ENCODE results near the gene ARHGAP10.

Gene ARHGAP10

GRCh38 chr4:147839663-147840062, 107.8 kb downstream of the ARHGAP10 start:
- no peak for DNase-seq (ENCODE audit: low spot score in 2 of 2)
- H3K36me3 Mint-ChIP-seq, result peaks cover 1% of the 10 kb centered on the region
- no peak overlapping the region for H3K27ac Mint-ChIP-seq

GRCh38 chr4:147840838-147841738, 109.2 kb downstream of the ARHGAP10 start:
- DNase-seq (ENCODE audit: low spot score in 2 of 2) (no peak), ATAC-seq (ENCODE audit: low read depth) (no peak)
- no peaks in the 10 kb centered on the region for H3K36me3 Mint-ChIP-seq
- no peaks in the 10 kb centered on the region for H3K9me3 Mint-ChIP-seq
- no peak overlapping the region for H3K4me3 Mint-ChIP-seq
- H3K4me1 Mint-ChIP-seq, result no peaks in the 10 kb centered on the region
- peaks cover 1% of the 10 kb centered on the region for H3K27me3 Mint-ChIP-seq
- no peak overlapping the region for H3K27ac Mint-ChIP-seq

More at GRCh38 chr4:147839663-147840062, 107.8 kb downstream of the ARHGAP10 start:
- H3K4me1 Mint-ChIP-seq, result no peaks in the 10 kb centered on the region
- peaks cover 1% of the 10 kb centered on the region for H3K9me3 Mint-ChIP-seq
- no peak for ATAC-seq (ENCODE audit: low read depth)
- H3K27me3 Mint-ChIP-seq, result peaks cover 3% of the 10 kb centered on the region
- H3K4me3 Mint-ChIP-seq, result no peak overlapping the region

- no peak overlapping the region for H3K27ac Mint-ChIP-seq
- DNase-seq (ENCODE audit: low spot score in 2 of 2), result no peak
These were observed 110.7 kb downstream of the ARHGAP10 start for GRCh38 chr4:147842573-147842972.

GRCh38 chr4:147843162-147843561, 111.3 kb downstream of the ARHGAP10 start:
- H3K27ac Mint-ChIP-seq, result no peak overlapping the region
- ATAC-seq (ENCODE audit: low read depth), result no peak
- H3K4me3 Mint-ChIP-seq, result no peak overlapping the region

More at GRCh38 chr4:147842573-147842972, 110.7 kb downstream of the ARHGAP10 start:
- no peaks in the 10 kb centered on the region for H3K36me3 Mint-ChIP-seq
- no peaks in the 10 kb centered on the region for H3K9me3 Mint-ChIP-seq
- H3K4me1 Mint-ChIP-seq, result no peaks in the 10 kb centered on the region
- peaks cover 1% of the 10 kb centered on the region for H3K27me3 Mint-ChIP-seq
- no peak for ATAC-seq (ENCODE audit: low read depth)
- no peak overlapping the region for H3K4me3 Mint-ChIP-seq

GRCh38 chr4:147844781-147845180, 112.9 kb downstream of the ARHGAP10 start:
- DNase-seq (ENCODE audit: low spot score in 2 of 2), result no peak
- Mint-ChIP-seq H3K36me3 (no peaks in the 10 kb centered on the region), H3K4me1 (no peaks in the 10 kb centered on the region), H3K27me3 (peaks cover 3% of the 10 kb centered on the region), H3K4me3 (no peak overlapping the region), H3K27ac (no peak overlapping the region), H3K9me3 (no peaks in the 10 kb centered on the region)
- no peak for ATAC-seq (ENCODE audit: low read depth)

More at GRCh38 chr4:147843162-147843561, 111.3 kb downstream of the ARHGAP10 start:
- DNase-seq (ENCODE audit: low spot score in 2 of 2), result no peak
- Mint-ChIP-seq H3K36me3 (no peaks in the 10 kb centered on the region), H3K4me1 (no peaks in the 10 kb centered on the region), H3K9me3 (no peaks in the 10 kb centered on the region), H3K27me3 (peaks cover 1% of the 10 kb centered on the region)

GRCh38 chr4:147846318-147847155, 114.6 kb downstream of the ARHGAP10 start:
- ATAC-seq (ENCODE audit: low read depth), result no peak
- no peaks in the 10 kb centered on the region for H3K9me3 Mint-ChIP-seq
- no peak overlapping the region for H3K4me3 Mint-ChIP-seq
- H3K4me1 Mint-ChIP-seq, result no peaks in the 10 kb centered on the region
- DNase-seq (ENCODE audit: low spot score in 2 of 2), result no peak
- H3K36me3 Mint-ChIP-seq, result no peaks in the 10 kb centered on the region
- H3K27me3 Mint-ChIP-seq, result peaks cover 3% of the 10 kb centered on the region
- H3K27ac Mint-ChIP-seq, result no peak overlapping the region

DNA sequence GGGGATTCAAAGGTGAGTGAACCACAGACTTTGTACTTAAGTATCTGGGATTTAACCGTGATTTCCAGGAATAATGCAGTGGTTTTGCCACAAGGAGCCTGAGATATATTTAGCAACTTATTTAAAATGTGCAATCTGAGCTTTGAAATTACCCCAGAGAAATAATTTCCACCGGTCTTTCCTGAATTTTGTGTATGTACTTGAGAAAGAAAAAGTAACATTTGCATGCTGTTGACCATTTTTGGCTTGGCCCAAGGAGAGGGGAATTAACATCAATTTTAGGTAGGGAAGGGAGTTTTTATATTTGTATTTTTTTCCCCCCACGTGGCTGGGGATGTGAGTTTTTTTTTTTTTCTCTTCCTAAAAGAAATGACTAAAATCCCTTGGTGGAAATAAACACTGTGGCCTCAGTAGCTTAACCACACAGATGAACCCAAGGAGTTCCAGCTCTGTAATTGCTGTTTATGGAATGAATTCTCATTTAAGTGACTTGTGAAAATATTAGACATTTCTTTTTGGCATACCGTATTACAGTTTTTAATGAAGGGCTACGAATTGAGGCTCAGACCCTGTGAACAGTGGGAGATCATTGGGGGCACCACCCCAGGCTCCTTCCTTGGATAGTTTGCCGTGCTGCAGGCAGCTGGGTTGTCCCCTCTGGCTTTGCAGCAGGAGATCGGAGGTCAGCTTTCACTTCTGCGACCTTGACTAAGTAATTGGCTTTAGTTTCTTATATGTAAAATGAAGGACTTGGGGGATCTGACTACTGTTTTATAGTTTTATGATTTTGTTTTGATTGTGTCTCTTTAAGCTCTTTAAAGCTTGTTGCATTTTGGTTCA, 116.1 kb downstream of the ARHGAP10 start:
- no peaks in the 10 kb centered on the region for H3K4me1 Mint-ChIP-seq
- H3K9me3 Mint-ChIP-seq, result no peaks in the 10 kb centered on the region
- H3K27ac Mint-ChIP-seq, result no peak overlapping the region
- H3K36me3 Mint-ChIP-seq, result no peaks in the 10 kb centered on the region
- H3K27me3 Mint-ChIP-seq, result peaks cover 3% of the 10 kb centered on the region
- DNase-seq (ENCODE audit: low spot score in 2 of 2) (no peak), ATAC-seq (ENCODE audit: low read depth) (no peak)
- no peak overlapping the region for H3K4me3 Mint-ChIP-seq

DNA sequence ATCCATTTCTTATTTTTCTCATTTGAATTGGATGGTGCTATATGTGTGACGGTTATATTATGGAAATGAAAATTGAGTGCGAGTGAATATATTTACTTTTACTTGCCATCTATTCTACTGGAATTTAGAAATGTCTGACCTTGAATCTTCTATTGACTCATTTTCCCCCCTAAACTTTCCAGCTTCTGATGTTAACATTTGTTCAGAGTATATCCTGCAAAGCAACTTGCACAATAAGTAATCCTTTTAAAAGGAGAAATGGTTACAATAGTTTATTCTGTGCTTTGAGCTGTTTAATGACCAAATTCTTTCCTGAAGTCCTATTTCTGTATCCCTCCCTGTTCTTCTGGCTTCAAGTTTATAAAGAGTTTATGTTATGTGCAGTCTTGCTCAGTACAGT, 116.7 kb downstream of the ARHGAP10 start:
- H3K4me1 Mint-ChIP-seq, result no peaks in the 10 kb centered on the region
- peaks cover 1% of the 10 kb centered on the region for H3K27me3 Mint-ChIP-seq
- H3K4me3 Mint-ChIP-seq, result no peak overlapping the region
- ATAC-seq (ENCODE audit: low read depth) (no peak), DNase-seq (ENCODE audit: low spot score in 2 of 2) (no peak)
- no peak overlapping the region for H3K27ac Mint-ChIP-seq
- H3K9me3 Mint-ChIP-seq, result no peaks in the 10 kb centered on the region
- no peaks in the 10 kb centered on the region for H3K36me3 Mint-ChIP-seq

DNA sequence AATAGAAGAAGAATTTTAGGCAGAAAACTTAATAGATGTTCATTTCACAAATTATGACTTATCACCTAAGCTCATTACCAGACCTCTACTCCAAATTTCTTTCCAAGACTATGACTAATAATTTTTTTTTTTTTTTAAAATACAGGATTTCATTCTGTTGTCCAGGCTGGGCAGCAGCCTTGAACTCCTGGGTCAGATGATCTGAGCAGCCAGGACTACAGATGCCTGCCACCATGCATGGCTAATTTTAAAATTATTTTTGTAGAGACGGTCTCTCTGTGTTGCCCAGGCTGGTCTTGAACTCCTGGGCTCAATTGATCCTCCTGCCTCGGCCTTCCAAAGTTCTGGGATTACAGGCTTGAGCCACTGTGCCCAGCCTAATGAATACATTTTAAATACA, 119.2 kb downstream of the ARHGAP10 start:
- H3K4me3 Mint-ChIP-seq, result no peak overlapping the region
- ATAC-seq (ENCODE audit: low read depth) (no peak), DNase-seq (ENCODE audit: low spot score in 2 of 2) (no peak)
- no peaks in the 10 kb centered on the region for H3K36me3 Mint-ChIP-seq
- H3K27ac Mint-ChIP-seq, result no peak overlapping the region
- H3K27me3 Mint-ChIP-seq, result peaks cover 1% of the 10 kb centered on the region
- no peaks in the 10 kb centered on the region for H3K4me1 Mint-ChIP-seq
- no peaks in the 10 kb centered on the region for H3K9me3 Mint-ChIP-seq

- H3K36me3 Mint-ChIP-seq, result no peaks in the 10 kb centered on the region
- no peak for DNase-seq (ENCODE audit: low spot score in 2 of 2)
- H3K27ac Mint-ChIP-seq, result no peak overlapping the region
- ATAC-seq (ENCODE audit: low read depth), result no peak
- no peak overlapping the region for H3K4me3 Mint-ChIP-seq
- no peaks in the 10 kb centered on the region for H3K9me3 Mint-ChIP-seq
- H3K4me1 Mint-ChIP-seq, result no peaks in the 10 kb centered on the region
- peaks cover 1% of the 10 kb centered on the region for H3K27me3 Mint-ChIP-seq
These were observed 121.8 kb downstream of the ARHGAP10 start for GRCh38 chr4:147853706-147854105.

DNA sequence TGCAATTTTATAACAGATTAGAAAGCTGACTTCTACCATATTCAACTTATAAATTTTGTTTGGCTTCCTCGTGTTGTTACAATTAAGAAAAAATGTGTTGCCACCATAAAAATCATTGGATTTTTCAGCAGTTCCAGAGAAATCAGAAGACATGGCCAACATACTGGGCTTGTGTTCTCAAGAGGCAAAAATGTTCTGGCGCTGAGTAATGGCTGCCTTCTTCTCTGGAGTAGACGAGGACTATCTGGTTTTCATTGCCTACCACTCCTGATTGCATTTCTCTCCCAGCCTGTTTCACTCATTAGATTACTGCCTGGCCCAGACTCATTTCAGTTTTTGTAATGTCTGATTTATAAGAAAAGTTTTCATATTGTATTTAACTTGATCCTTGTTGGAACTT, 122.3 kb downstream of the ARHGAP10 start:
- Mint-ChIP-seq H3K27me3 (no peaks in the 10 kb centered on the region), H3K4me3 (no peak overlapping the region), H3K36me3 (no peaks in the 10 kb centered on the region), H3K27ac (no peak overlapping the region), H3K9me3 (no peaks in the 10 kb centered on the region), H3K4me1 (no peaks in the 10 kb centered on the region)
- no peak for ATAC-seq (ENCODE audit: low read depth)
- DNase-seq (ENCODE audit: low spot score in 2 of 2), result no peak

- ATAC-seq (ENCODE audit: low read depth) (no peak), DNase-seq (ENCODE audit: low spot score in 2 of 2) (no peak)
- H3K36me3 Mint-ChIP-seq, result no peaks in the 10 kb centered on the region
- H3K27me3 Mint-ChIP-seq, result no peaks in the 10 kb centered on the region
- no peaks in the 10 kb centered on the region for H3K4me1 Mint-ChIP-seq
- H3K27ac Mint-ChIP-seq, result no peak overlapping the region
- no peaks in the 10 kb centered on the region for H3K9me3 Mint-ChIP-seq
- H3K4me3 Mint-ChIP-seq, result no peak overlapping the region
These were observed 123.7 kb downstream of the ARHGAP10 start for GRCh38 chr4:147855571-147856009.

GRCh38 chr4:147860960-147861359, 129.1 kb downstream of the ARHGAP10 start:
- Mint-ChIP-seq H3K36me3 (no peaks in the 10 kb centered on the region), H3K9me3 (no peaks in the 10 kb centered on the region), H3K27ac (no peak overlapping the region), H3K27me3 (peaks cover 2% of the 10 kb centered on the region), H3K4me3 (no peak overlapping the region), H3K4me1 (peaks cover 2% of the 10 kb centered on the region)
- DNase-seq (ENCODE audit: low spot score in 2 of 2) (no peak), ATAC-seq (ENCODE audit: low read depth) (no peak)
